Measurements from ENCODE around the gene TRMT10B.
"Not testable (repeated sequence)": the region's sequence is repeated elsewhere in the genome, so short reads cannot be mapped to it uniquely, and the experiment has no call there.

Gene TRMT10B

GRCh38 chr9:37753489-37754190, at the start of gene TRMT10B:
TSS of gene TRMT10B (plus strand) at chr9:37753805. CDS start at chr9:37761932, 8,127 bp downstream.
- DNase-seq = peak; percentile 15

- no peak for DNase-seq
These were observed 47.8 kb upstream of the TRMT10B start for GRCh38 chr9:37705787-37706186.

GRCh38 chr9:37706290-37706689, 47.3 kb upstream of the TRMT10B start:
- no peak for DNase-seq

- DNase-seq = no peak
These were observed 45.9 kb upstream of the TRMT10B start for GRCh38 chr9:37707748-37708147.

- no peak for DNase-seq
These were observed 43.6 kb upstream of the TRMT10B start for GRCh38 chr9:37710046-37710445.

GRCh38 chr9:37715260-37715659, 38.3 kb upstream of the TRMT10B start:
- DNase-seq = no peak

DNA sequence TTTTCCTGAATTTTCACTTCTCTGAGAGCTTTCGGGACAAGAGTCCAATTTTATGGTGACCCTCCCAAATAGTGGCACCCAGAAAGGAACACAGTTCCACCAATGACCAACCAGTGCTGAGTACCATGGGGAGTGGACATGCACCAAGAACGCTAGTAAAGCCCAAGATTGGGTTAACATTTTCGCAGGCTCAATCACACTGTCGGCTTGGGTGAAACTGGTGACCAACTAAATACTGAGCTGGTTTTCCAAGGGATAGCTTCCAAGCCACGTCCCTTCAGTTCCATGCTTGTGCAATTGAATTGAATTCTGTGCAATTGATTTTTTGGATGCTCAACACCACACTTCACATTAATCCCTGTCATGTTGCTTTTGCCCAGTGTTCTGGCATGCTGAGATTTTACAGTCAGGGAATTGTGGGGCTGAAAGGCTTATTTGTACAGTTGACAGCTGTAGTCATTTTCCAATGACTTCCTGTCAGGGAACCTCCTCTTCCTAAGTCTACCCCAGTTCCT, 37.6 kb upstream of the TRMT10B start:
- no peak for DNase-seq

DNA sequence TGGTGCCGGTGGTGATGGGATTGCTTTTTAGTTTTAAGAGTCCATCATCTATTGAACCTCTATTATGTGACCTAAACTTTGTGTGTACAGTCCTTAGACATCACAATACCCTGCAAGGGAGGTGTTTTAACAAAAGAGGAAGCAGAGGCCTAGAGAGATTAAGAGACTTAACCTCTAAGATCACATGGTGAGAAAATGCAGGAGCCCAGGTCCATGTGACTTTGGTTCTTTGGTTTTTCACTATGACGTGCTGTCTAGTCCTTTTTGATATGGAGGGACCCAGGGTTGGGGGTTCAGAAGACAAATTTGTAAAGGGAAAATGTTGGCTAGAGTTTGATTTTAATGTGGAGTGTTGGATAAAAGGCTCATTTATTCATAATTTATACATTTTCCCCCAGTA, 34.1 kb upstream of the TRMT10B start:
- DNase-seq = no peak

GRCh38 chr9:37727013-37727412, 26.6 kb upstream of the TRMT10B start:
- DNase-seq = no peak

DNA sequence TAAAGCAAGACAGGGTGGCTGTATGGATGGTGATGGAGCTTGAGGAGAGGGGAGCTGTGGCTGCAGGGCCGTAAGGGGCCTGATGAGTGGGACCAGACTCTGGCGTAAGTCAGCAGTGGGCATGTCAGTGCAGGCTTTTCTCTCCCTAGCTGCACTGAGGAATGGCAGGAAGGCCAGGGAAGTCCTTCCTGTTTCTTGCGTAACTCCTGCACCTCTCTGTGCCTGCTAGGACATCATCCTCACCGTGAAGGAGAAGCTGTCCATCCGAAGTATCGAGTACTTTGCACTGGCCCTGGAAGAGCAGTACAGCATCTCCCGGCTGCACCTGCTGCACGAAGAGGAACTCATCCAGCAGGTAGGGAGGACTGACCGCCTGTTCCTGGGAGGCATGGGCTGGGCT, 24.1 kb upstream of the TRMT10B start:
- no peak for DNase-seq

DNA sequence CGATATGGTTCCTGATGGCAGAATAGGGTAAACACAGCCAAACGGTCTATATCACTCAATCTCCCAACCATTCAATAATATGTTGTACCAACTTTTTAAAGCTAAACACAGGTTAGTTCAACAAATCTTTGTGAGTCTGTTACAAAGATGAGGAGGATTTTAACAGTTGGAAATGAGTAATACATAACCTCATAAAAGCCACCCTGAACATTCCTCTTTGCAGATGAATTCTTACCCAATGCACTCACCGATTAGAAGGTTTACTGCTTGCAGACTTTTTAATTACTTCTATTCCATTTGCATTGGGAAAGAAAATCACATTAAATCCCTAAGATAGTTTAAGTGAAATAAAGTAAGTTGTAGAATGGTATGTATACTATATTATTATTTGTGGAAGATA, 23.3 kb upstream of the TRMT10B start:
- no peak for DNase-seq

DNA sequence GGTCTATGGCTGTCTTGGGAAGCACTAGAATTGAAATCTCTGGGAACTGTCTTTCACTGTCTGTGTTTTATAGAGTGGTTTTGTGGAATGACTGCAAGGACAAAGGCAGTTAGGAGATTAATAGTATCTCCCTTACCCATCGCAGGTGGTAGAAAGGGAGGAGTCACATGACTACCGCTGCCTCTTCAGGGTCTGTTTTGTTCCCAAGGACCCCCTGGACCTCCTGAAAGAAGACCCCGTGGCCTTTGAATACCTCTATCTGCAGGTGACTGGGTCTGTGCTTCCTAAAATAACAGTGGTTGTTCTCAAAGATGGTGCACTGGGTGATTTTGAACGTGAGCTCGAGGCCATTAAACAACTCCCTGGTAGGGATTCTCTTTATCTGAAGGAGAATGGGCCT, 22.8 kb upstream of the TRMT10B start:
- no peak for DNase-seq

- no peak for DNase-seq
These were observed 21.4 kb upstream of the TRMT10B start for GRCh38 chr9:37732086-37732741.

- DNase-seq = no peak
These were observed 20.7 kb upstream of the TRMT10B start for GRCh38 chr9:37732952-37733351.

DNA sequence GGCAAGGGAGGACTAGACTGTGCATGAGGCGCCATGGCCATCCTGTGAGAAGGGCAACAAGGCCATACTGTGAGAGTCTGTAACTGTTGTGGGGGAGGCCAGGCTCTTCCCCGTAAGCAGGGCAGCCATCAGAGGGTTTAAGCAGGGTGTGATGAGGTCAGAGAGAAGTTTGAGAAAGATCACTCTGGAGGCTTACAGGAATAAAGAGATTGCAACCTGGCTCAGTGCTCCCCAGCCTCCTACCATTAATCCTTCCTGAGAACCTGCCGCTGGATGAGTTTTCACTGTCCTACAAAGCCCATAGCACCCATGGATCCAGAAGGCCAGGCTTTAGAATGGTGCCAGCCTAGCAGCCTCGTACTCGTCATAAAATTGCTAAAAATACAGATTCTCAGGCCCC, 14.4 kb upstream of the TRMT10B start:
- DNase-seq = no peak

DNA sequence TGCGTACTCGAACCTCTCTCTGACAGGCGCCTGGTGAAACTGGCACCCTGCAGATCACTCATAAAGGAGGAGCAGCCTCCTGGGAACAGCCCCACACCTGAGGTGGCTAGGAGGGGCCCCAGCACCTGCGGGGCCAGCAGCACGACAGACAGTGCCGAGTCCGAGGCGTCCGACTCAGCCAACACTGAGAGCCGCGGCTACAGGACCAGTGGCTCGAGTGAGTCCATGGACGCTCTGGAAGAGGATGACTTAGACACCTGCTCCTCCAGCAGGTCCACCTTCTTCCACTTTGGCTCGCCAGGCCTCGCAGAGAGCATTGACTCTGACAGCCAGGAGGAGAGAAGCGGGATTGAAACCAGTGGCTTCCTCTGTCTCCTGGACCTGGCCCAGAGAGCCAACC, 13.5 kb upstream of the TRMT10B start:
- DNase-seq = no peak

- no peak for DNase-seq
These were observed 12.8 kb upstream of the TRMT10B start for GRCh38 chr9:37740631-37741328.

GRCh38 chr9:37745970-37746369, 7.6 kb upstream of the TRMT10B start:
- DNase-seq = no peak

GRCh38 chr9:37746448-37747270, 6.9 kb upstream of the TRMT10B start:
- no peak for DNase-seq

- peak; percentile 12 for DNase-seq
These were observed 6.3 kb upstream of the TRMT10B start for GRCh38 chr9:37747271-37747753.

- DNase-seq = no peak
These were observed 4.5 kb upstream of the TRMT10B start for GRCh38 chr9:37749129-37749528.

- DNase-seq = no peak
These were observed 2.4 kb upstream of the TRMT10B start for GRCh38 chr9:37751186-37751585.

- DNase-seq = not testable (repeated sequence)
These were observed 1.9 kb upstream of the TRMT10B start for GRCh38 chr9:37751704-37752103.

All from NCI-H2029 treated with DMSO at 0.1 percent for 48 hours (cell line).